Testis (tissue), 3 donors: ENCODE data around the gene LRRC56. TPM values are rescaled to one million over a fixed set of nuclear protein-coding genes. Genes with fewer than 3 reads are reported as not detected.

Source experiments
- DNase-seq: peaks from one replicate; pipeline ENCODE4 v3.0.0-alpha.2; 2019
- H3K27ac ChIP-seq, 2 donors: fragments of 200-600 bp; sonication (generic); one replicate each; pipeline ENCODE4 v1.5.1; 2019
- H3K27me3 ChIP-seq: fragments of 200-600 bp; sonication (generic); one replicate; pipeline ENCODE4 v1.5.1; 2019
- H3K36me3 ChIP-seq: fragments of 200-600 bp; sonication (generic); one replicate; pipeline ENCODE4 v1.5.1; 2017; ENCODE audit warnings: low read depth; ENCODE audit errors: missing control alignments
- H3K4me1 ChIP-seq: fragments of 200-600 bp; sonication (generic); one replicate; pipeline ENCODE4 v1.5.1; 2019
- H3K4me3 ChIP-seq, 2 donors: fragments of 200-600 bp; sonication (generic); one replicate each; pipeline ENCODE4 v1.5.1; 2017 to 2019
- H3K9me3 ChIP-seq: fragments of 200-600 bp; sonication (generic); one replicate; pipeline ENCODE4 v1.5.1; 2017
- POLR2A ChIP-seq: fragments of 450-650 bp; IDR thresholded peaks from one replicate; pipeline ENCODE4 v1.6.1; 2017; ENCODE audit warnings: antibody characterized with exemption, mild to moderate bottlenecking, moderate library complexity
- WGBS, 2 donors: methylation state at CpG; one replicate each; pipeline ENCODE4 v1.1.5; 2018; 5-methylcytosine and 5-hydroxymethylcytosine counted together
- intact Hi-C: fragments of 100-400 bp; cut with DNase I; formaldehyde crosslinking; loops from one replicate; pipeline ENCODE4 v1.15.1; 2023; ENCODE audit warnings: low total_unique reads
- polyA plus RNA-seq: library from polyadenylated mRNA; stranded (reverse); fragments of 350-450 nt; fragmentation: Illumina TruSeq; extraction: RNeasy Lipid Tissue Mini Kit (QIAGEN cat#74804); gene quantifications from one replicate; pipeline ENCODE4 v1.2.3, GENCODE V29; 2014; ENCODE audit warnings: low read depth, low replicate concordance; ENCODE audit not compliant: insufficient read depth
- total RNA-seq, 2 donors: library from RNA; depleted of rRNA; stranded (reverse); fragments of >200 nt; gene quantifications; one replicate each; pipeline ENCODE4 v1.2.3, GENCODE V29; 2016
- TF ChIP-seq, protein P1 (sequence below), 3 experiments: fragments of 450-650 bp in 2 of 3; fragments of 200-600 bp in 1 of 3; sonication (generic) in 1 of 3; IDR thresholded peaks; one replicate each; pipeline ENCODE4 v1.5.1; 2016 to 2019; ENCODE audit warnings: antibody characterized with exemption in 3 of 3, mild to moderate bottlenecking in 2 of 3, moderate library complexity in 1 of 3

The LRRC56 gene
- total and polyA plus RNA-seq, 3 donors from 2014 or later = 11.6 to 23.5 (median 22.2) TPM

DNA sequence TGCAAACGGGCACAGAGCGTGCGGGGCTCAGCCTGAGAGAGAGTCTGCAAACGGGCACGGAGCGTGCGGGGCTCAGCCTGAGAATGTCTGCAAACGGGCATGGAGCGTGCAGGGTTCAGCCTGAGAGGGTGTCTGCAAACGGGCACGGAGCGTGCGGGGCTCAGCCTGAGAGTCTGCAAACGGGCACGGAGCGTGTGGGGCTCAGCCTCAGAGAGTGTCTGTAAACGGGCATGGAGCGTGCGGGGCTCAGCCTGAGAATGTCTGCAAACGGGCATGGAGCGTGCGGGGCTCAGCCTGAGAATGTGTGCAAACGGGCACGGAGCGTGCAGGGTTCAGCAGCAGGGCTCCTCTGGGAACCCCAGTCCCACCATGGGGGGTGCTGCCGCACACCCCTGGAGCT, 52.5 kb downstream of the LRRC56 start:
- intact Hi-C loops = no loop called here
- TF ChIP-seq, protein P1, sequence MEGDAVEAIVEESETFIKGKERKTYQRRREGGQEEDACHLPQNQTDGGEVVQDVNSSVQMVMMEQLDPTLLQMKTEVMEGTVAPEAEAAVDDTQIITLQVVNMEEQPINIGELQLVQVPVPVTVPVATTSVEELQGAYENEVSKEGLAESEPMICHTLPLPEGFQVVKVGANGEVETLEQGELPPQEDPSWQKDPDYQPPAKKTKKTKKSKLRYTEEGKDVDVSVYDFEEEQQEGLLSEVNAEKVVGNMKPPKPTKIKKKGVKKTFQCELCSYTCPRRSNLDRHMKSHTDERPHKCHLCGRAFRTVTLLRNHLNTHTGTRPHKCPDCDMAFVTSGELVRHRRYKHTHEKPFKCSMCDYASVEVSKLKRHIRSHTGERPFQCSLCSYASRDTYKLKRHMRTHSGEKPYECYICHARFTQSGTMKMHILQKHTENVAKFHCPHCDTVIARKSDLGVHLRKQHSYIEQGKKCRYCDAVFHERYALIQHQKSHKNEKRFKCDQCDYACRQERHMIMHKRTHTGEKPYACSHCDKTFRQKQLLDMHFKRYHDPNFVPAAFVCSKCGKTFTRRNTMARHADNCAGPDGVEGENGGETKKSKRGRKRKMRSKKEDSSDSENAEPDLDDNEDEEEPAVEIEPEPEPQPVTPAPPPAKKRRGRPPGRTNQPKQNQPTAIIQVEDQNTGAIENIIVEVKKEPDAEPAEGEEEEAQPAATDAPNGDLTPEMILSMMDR (IDR thresholded peaks at IDR 0.05) = no peak
- no peak for TF ChIP-seq POLR2A
- Histone ChIP-seq H3K27ac (no peak overlapping the region), H3K27me3 (no peaks in the 10 kb centered on the region), H3K9me3 (no peaks in the 10 kb centered on the region), H3K4me3 (no peak overlapping the region), H3K4me1 (no peaks in the 10 kb centered on the region), H3K36me3 (no peaks in the 10 kb centered on the region)
- no peak for DNase-seq
- WGBS, 2 donors = 90 to 93% methylated on average over 23 to 26 of the region's 26 CpGs

- TF ChIP-seq POLR2A = no peak
- TF ChIP-seq, protein P1 (IDR thresholded peaks at IDR 0.05) = no peak
- peak; percentile 71 for DNase-seq
- Histone ChIP-seq H3K4me3 (no peak overlapping the region), H3K27ac (no peak overlapping the region), H3K36me3 (no peaks in the 10 kb centered on the region), H3K4me1 (no peaks in the 10 kb centered on the region), H3K9me3 (no peaks in the 10 kb centered on the region), H3K27me3 (no peaks in the 10 kb centered on the region)
- WGBS, 2 donors = 46 to 60% methylated on average over 11 of the region's 11 CpGs
- intact Hi-C loops = no loop called here
Measured at GRCh38 chr11:590997-591396, 53.7 kb downstream of the LRRC56 start.

DNA sequence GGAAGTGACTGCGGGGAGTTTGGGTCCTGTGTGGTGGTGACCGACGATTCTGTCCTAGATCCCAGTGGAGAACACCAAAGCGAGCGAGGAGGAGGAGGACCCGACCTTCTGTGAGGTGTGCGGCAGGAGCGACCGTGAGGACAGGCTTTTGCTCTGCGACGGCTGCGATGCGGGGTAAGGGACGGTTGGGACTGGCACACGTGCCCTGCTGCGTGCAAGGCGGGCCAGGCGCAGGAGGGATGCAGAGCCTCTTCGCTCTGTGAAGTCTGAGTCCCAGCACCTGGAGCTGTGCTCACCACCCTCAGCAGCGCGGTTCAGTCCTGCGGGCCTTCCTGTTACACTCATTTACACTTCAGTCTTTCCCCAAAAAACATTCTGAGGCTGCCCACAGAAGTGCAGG, 55.2 kb downstream of the LRRC56 start:
- no peak for DNase-seq
- Histone ChIP-seq H3K4me1 (no peaks in the 10 kb centered on the region), H3K36me3 (no peaks in the 10 kb centered on the region), H3K27me3 (no peaks in the 10 kb centered on the region), H3K4me3 (no peak overlapping the region), H3K27ac (no peak overlapping the region), H3K9me3 (no peaks in the 10 kb centered on the region)
- WGBS, 2 donors = 91 to 96% methylated on average over 21 to 22 of the region's 22 CpGs
- intact Hi-C loops = no loop called here
- TF ChIP-seq, protein P1 (IDR thresholded peaks at IDR 0.05) = no peak
- no peak for TF ChIP-seq POLR2A

DNA sequence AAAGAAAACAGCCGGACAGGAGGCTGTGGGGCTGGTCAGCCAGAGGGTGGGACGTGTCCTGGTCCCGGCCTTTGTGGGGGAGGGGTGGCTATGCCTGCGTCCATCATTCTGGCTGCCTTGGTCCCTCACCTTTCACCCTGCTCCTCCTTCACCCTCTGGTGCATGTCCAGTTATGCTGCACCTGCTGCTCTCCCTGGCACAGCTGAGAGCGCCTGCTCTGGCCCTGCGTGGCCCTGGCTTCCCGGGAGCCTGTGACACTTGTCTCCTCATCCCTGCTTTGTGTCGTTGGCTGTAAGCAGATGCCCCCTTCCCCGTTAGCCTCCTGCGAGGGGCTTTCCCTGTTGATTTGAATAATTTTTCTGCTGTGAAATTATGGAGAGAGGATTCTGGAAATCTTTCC, 55.6 kb downstream of the LRRC56 start:
- Histone ChIP-seq H3K27me3 (no peaks in the 10 kb centered on the region), H3K27ac (no peak overlapping the region), H3K4me1 (no peaks in the 10 kb centered on the region), H3K36me3 (no peaks in the 10 kb centered on the region), H3K4me3 (no peak overlapping the region), H3K9me3 (no peaks in the 10 kb centered on the region)
- 88 to 91% methylated on average over 10 of the region's 10 CpGs for WGBS, 2 donors
- TF ChIP-seq POLR2A = no peak
- TF ChIP-seq, protein P1 (IDR thresholded peaks at IDR 0.05) = no peak
- no peak for DNase-seq
- intact Hi-C loops = no loop called here

DNA sequence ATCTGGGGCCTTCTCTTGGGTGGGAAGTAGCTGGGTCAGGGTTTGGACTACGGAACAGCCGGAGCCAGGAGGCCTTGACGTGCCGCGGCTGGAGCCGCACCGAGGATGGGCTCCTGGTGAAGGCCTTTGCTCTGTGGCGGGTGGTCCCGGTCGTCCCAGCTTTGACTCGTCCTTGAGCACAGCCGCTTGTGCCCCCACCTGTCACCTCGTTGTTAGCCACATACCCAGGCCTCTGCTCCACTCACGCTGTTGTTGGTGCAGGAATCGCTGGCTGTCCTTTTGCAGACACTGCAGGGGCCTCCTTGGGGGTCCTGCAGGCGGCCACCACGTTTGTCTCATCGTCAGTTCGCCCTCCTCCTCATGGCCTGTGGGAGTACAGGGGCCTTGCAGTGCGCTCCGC, 56.0 kb downstream of the LRRC56 start:
- Histone ChIP-seq H3K9me3 (no peaks in the 10 kb centered on the region), H3K4me1 (no peaks in the 10 kb centered on the region), H3K27ac (no peak overlapping the region), H3K27me3 (no peaks in the 10 kb centered on the region), H3K4me3 (no peak overlapping the region), H3K36me3 (no peaks in the 10 kb centered on the region)
- intact Hi-C loops = no loop called here
- WGBS, 2 donors = 85 to 88% methylated on average over 17 to 21 of the region's 21 CpGs
- TF ChIP-seq, protein P1 (IDR thresholded peaks at IDR 0.05) = no peak
- TF ChIP-seq POLR2A = no peak
- no peak for DNase-seq
